Dermis blood vessel endothelial cell (primary cell): Measurements from ENCODE around the gene NRDE2. TPM values are rescaled to one million over a fixed set of nuclear protein-coding genes. Genes with fewer than 3 reads are reported as not detected.
A peak's percentile ranks its signal among the peaks of the same experiment; 100 is the strongest.

ENCODE experiments used
- DNase-seq: peaks from one replicate; pipeline ENCODE4 v3.0.0; 2010
- total RNA-seq: library from RNA; depleted of rRNA; stranded (reverse); fragments of >200 nt; gene quantifications from 2 replicates; pipeline ENCODE4 v1.2.3, GENCODE V29; 2014

Gene NRDE2
- total RNA-seq, result 12.3 and 13.3 TPM in 2 replicates

- DNase-seq, result peak; percentile 98
Measured at GRCh38 chr14:90331497-90332270, at the start of gene NRDE2. Gene NRDE2, minus strand, starts transcription at chr14:90331941. Its CDS starts 37 bp downstream, at chr14:90331904.

- no peak for DNase-seq
Measured at GRCh38 chr14:90381011-90381786, 49.5 kb upstream of the NRDE2 start.

GRCh38 chr14:90379106-90379505 lies 47.4 kb upstream of the NRDE2 start:
- no peak for DNase-seq

GRCh38 chr14:90378249-90378648 lies 46.5 kb upstream of the NRDE2 start:
- no peak for DNase-seq

GRCh38 chr14:90375934-90376333 lies 44.2 kb upstream of the NRDE2 start:
- no peak for DNase-seq

- DNase-seq, result no peak
Measured at GRCh38 chr14:90374813-90375212, 43.1 kb upstream of the NRDE2 start.

GRCh38 chr14:90373887-90374286 lies 42.1 kb upstream of the NRDE2 start:
- DNase-seq, result no peak

- peak; percentile 18 for DNase-seq
Measured at GRCh38 chr14:90368946-90369721, 37.4 kb upstream of the NRDE2 start.

GRCh38 chr14:90362558-90362896 lies 30.8 kb upstream of the NRDE2 start:
- DNase-seq, result no peak

- DNase-seq, result no peak
Measured at GRCh38 chr14:90361865-90362557, 30.3 kb upstream of the NRDE2 start.

GRCh38 chr14:90358359-90358758 lies 26.6 kb upstream of the NRDE2 start:
- DNase-seq, result no peak

- no peak for DNase-seq
Measured at GRCh38 chr14:90356925-90357324, 25.2 kb upstream of the NRDE2 start.

- peak; percentile 23 for DNase-seq
Measured at GRCh38 chr14:90355540-90356518, 24.1 kb upstream of the NRDE2 start.

GRCh38 chr14:90354551-90355298 lies 23.0 kb upstream of the NRDE2 start:
- no peak for DNase-seq

GRCh38 chr14:90349739-90350138 lies 18.0 kb upstream of the NRDE2 start:
- peak; percentile 18 for DNase-seq

- DNase-seq, result no peak
Measured at GRCh38 chr14:90348270-90348669, 16.5 kb upstream of the NRDE2 start.

GRCh38 chr14:90345239-90345557 lies 13.5 kb upstream of the NRDE2 start:
- DNase-seq, result no peak

- DNase-seq, result no peak
Measured at GRCh38 chr14:90344331-90345238, 12.8 kb upstream of the NRDE2 start.

GRCh38 chr14:90342327-90342726 lies 10.6 kb upstream of the NRDE2 start:
- DNase-seq, result no peak

- DNase-seq, result no peak
Measured at GRCh38 chr14:90341784-90342183, 10.0 kb upstream of the NRDE2 start.
